Trophoblast cell (in vitro differentiated cells and primary cell): Measurements from ENCODE around the gene TRIM37.

Experiments used
- DNase-seq, 2 donors: peaks; one replicate each; pipeline ENCODE4 v3.0.0-alpha.2; 2016
- H2AFZ ChIP-seq: 2 replicates; pipeline ENCODE4 v1.6.1; 2013; ENCODE audit warnings: low read length, moderate library complexity, mild to moderate bottlenecking; ENCODE audit not compliant: insufficient read depth, poor library complexity
- H2AK5ac ChIP-seq: 2 replicates; pipeline ENCODE4 v1.6.1; 2013; ENCODE audit warnings: mild to moderate bottlenecking, low read length
- H2BK120ac ChIP-seq: 2 replicates; pipeline ENCODE4 v1.6.1; 2013; ENCODE audit warnings: low read length, mild to moderate bottlenecking, moderate library complexity; ENCODE audit not compliant: insufficient read depth, poor library complexity
- H2BK12ac ChIP-seq: 2 replicates; pipeline ENCODE4 v1.6.1; 2013; ENCODE audit warnings: mild to moderate bottlenecking, low read length, moderate library complexity
- H2BK5ac ChIP-seq: 2 replicates; pipeline ENCODE4 v1.6.1; 2013; ENCODE audit warnings: low read length, low read depth, moderate library complexity, mild to moderate bottlenecking; ENCODE audit not compliant: poor library complexity
- H3K14ac ChIP-seq: 2 replicates; pipeline ENCODE4 v1.6.1; 2013; ENCODE audit warnings: mild to moderate bottlenecking, low read length
- H3K18ac ChIP-seq: 2 replicates; pipeline ENCODE4 v1.6.1; 2013; ENCODE audit warnings: mild to moderate bottlenecking, low read length
- H3K23ac ChIP-seq: 2 replicates; pipeline ENCODE4 v1.6.1; 2013; ENCODE audit warnings: low read length
- H3K27ac ChIP-seq: 2 replicates; pipeline ENCODE4 v1.5.1; 2013; ENCODE audit warnings: low read depth, mild to moderate bottlenecking, inconsistent platforms, low read length, moderate library complexity
- H3K27me3 ChIP-seq: 2 replicates; pipeline ENCODE4 v1.6.1; 2013; ENCODE audit warnings: inconsistent platforms, mild to moderate bottlenecking, low read length, moderate library complexity; ENCODE audit not compliant: insufficient read depth
- H3K36me3 ChIP-seq, 2 experiments: 1 replicate in 1 of 2; 2 replicates in 1 of 2; pipeline ENCODE4 v1.6.1; 2013; ENCODE audit warnings: low read length in 2 of 2, mild to moderate bottlenecking in 2 of 2, moderate library complexity in 1 of 2; ENCODE audit not compliant: insufficient read depth in 2 of 2, control insufficient read depth in 1 of 2
- H3K4ac ChIP-seq: 2 replicates; pipeline ENCODE4 v1.6.1; 2013; ENCODE audit warnings: low read depth, mild to moderate bottlenecking, low read length, moderate library complexity
- H3K4me1 ChIP-seq, 2 experiments: 1 replicate in 1 of 2; 2 replicates in 1 of 2; pipeline ENCODE4 v1.6.1; 2013; ENCODE audit warnings: low read length in 2 of 2, mild to moderate bottlenecking in 2 of 2, moderate library complexity in 1 of 2; ENCODE audit not compliant: insufficient read depth in 2 of 2, control insufficient read depth in 1 of 2
- H3K4me2 ChIP-seq: 2 replicates; pipeline ENCODE4 v1.6.1; 2013; ENCODE audit warnings: inconsistent platforms, mild to moderate bottlenecking, low read length, moderate library complexity
- H3K4me3 ChIP-seq: 2 replicates; pipeline ENCODE4 v1.5.1; 2013; ENCODE audit warnings: mild to moderate bottlenecking, low read depth, low read length, inconsistent platforms
- H3K79me1 ChIP-seq: one replicate; pipeline ENCODE4 v1.6.1; 2013; ENCODE audit warnings: low read length
- H3K79me2 ChIP-seq: 2 replicates; pipeline ENCODE4 v1.6.1; 2013; ENCODE audit warnings: low read length, mild to moderate bottlenecking; ENCODE audit not compliant: control insufficient read depth, insufficient read depth, poor library complexity
- H3K9ac ChIP-seq: 2 replicates; pipeline ENCODE4 v1.6.1; 2013; ENCODE audit warnings: mild to moderate bottlenecking, low read length
- H3K9me3 ChIP-seq: 2 replicates; pipeline ENCODE4 v1.6.1; 2013; ENCODE audit warnings: low read depth, mild to moderate bottlenecking, control low read depth, inconsistent platforms, low read length; ENCODE audit not compliant: insufficient read depth
- H4K12ac ChIP-seq: 2 replicates; pipeline ENCODE4 v1.6.1; 2013; ENCODE audit warnings: low read depth, mild to moderate bottlenecking, low read length, moderate library complexity
- H4K8ac ChIP-seq: 2 replicates; pipeline ENCODE4 v1.6.1; 2013; ENCODE audit warnings: low read depth, mild to moderate bottlenecking, low read length, moderate library complexity
- H4K91ac ChIP-seq: one replicate; pipeline ENCODE4 v1.6.1; 2013; ENCODE audit warnings: low read depth, mild to moderate bottlenecking, low read length, moderate library complexity
- WGBS: extraction: QIAGEN DNeasy Blood & Tissue Kit; methylation state at CpG from one replicate; pipeline ENCODE4 v1.1.7; 2013; ENCODE audit warnings: missing lambda C conversion rate; ENCODE audit not compliant: insufficient read length, insufficient coverage; ENCODE audit errors: extremely low coverage; 5-methylcytosine and 5-hydroxymethylcytosine counted together

The TRIM37 gene

DNA sequence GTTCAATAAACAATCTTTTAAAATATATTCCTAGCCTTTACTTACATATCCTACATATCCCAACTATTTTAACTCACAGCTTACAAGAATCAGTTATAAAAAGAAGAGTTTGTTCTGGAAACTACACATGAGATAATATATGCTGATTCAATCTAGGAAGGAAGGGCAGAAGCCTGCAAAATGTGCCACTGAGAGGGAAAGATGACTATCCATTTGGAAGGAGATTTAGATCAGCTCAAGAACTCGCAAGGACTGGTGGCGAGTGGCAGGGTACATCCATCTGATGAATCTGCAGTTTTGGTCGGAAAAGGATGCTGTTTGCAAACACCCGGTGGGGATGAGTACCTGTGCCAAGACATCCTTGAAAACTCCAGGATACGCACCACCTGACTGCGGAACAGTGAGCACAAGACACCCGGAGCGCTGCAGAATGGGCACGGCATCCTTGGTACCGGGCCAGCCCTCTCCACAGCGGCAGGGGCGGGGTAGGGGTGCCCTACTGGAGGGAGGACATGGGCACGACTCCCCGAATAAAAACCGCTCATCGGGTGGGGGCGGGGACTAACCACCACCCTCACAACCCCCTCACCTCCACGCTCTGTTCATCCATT, 723 bp downstream of the TRIM37 start:
- Histone ChIP-seq H3K4me1 (no peaks in the 10 kb centered on the region), H3K4me3 (peak overlapping the region; percentile 93), H2BK12ac (no peak overlapping the region), H2AK5ac (no peak overlapping the region), H2BK120ac (no peak overlapping the region), H2AFZ (peak overlapping the region; percentile 84), H3K27me3 (no peaks in the 10 kb centered on the region), H3K79me2 (peaks cover 7% of the 10 kb centered on the region), H3K27ac (peak overlapping the region; percentile 82), H3K9ac (peak overlapping the region; percentile 90), H4K8ac (peak overlapping the region; percentile 72), H3K79me1 (peaks cover 5% of the 10 kb centered on the region), H3K9me3 (no peaks in the 10 kb centered on the region), H3K18ac (peak overlapping the region; percentile 63), H3K14ac (peak overlapping the region; percentile 52), H3K4me2 (peak overlapping the region; percentile 92), H3K36me3 (no peaks in the 10 kb centered on the region), H3K4ac (no peak overlapping the region), H4K91ac (peak overlapping the region; percentile 28), H3K23ac (no peak overlapping the region), H4K12ac (peak overlapping the region; percentile 38), H2BK5ac (peak overlapping the region; percentile 71)
- DNase-seq: peak; percentile 31 to 52
- WGBS: no CpG with 5 or more reads among the region's 18 CpGs

DNA sequence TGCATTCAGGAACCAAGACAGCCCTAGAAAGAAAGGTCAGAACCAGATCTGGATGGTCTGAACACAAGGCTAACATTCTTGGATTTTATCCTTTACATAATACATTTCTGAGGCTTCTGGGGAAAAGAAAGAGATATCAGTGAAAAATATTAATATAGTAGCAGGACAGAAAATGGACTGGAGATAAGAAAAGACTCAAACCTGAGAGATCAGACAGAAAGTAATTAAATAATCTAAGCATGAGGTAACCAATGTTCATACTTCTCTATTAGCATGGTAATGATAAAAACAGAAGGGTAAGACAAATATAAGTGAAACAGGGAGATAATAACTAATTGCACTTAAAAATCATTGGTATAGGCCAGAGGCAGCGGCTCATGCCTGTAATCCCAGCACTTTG, 5.5 kb downstream of the TRIM37 start:
- no peak overlapping the region for H3K27ac ChIP-seq
- no peak overlapping the region for H2AFZ ChIP-seq
- no peak overlapping the region for H4K12ac ChIP-seq
- H3K23ac ChIP-seq: no peak overlapping the region
- H2BK12ac ChIP-seq: no peak overlapping the region
- no peak for DNase-seq
- H3K4ac ChIP-seq: no peak overlapping the region
- no peak overlapping the region for H3K14ac ChIP-seq
- no peak overlapping the region for H2BK5ac ChIP-seq
- H3K36me3 ChIP-seq: peaks cover 2 to 3% of the 10 kb centered on the region in 2 experiments
- no peak overlapping the region for H3K4me2 ChIP-seq
- peaks cover 2% of the 10 kb centered on the region for H3K79me1 ChIP-seq
- no peak overlapping the region for H2BK120ac ChIP-seq
- no peaks in the 10 kb centered on the region for H3K27me3 ChIP-seq
- peaks cover 4% of the 10 kb centered on the region for H3K79me2 ChIP-seq
- H3K18ac ChIP-seq: no peak overlapping the region
- H4K91ac ChIP-seq: no peak overlapping the region
- WGBS: no CpG with 5 or more reads among the region's 1 CpG
- no peak overlapping the region for H3K4me3 ChIP-seq
- H3K4me1 ChIP-seq: no peaks in the 10 kb centered on the region
- no peak overlapping the region for H2AK5ac ChIP-seq
- no peak overlapping the region for H4K8ac ChIP-seq
- H3K9ac ChIP-seq: no peak overlapping the region
- no peaks in the 10 kb centered on the region for H3K9me3 ChIP-seq

DNA sequence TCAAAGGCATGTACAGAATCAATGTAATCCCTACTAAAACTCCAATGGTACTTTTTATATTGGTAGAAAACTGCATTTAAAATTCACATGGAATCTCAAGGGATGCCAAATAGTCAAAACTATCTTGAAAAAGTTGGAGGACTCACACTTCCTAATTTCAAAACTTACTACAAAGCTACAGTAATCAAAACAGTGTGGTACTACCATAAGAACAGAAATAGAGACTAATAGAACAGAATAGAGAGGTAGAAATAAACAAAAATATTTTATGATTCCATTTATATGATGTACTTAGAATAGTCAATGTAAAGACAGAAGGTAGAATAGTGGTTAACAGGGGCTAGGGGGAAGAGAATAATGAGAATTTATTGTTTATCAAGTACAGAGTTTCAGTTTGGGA, 8.8 kb downstream of the TRIM37 start:
- Histone ChIP-seq H3K14ac (no peak overlapping the region), H3K27ac (no peak overlapping the region), H3K18ac (no peak overlapping the region), H3K4me1 (peaks cover 3% of the 10 kb centered on the region in 2 experiments), H2BK12ac (no peak overlapping the region), H3K23ac (no peak overlapping the region), H3K4me3 (no peak overlapping the region), H3K9ac (no peak overlapping the region), H2BK5ac (no peak overlapping the region), H3K27me3 (no peaks in the 10 kb centered on the region), H4K8ac (no peak overlapping the region), H3K79me1 (no peaks in the 10 kb centered on the region), H3K36me3 (peaks cover 2 to 9% of the 10 kb centered on the region in 2 experiments), H3K4ac (no peak overlapping the region), H4K12ac (no peak overlapping the region), H2AK5ac (no peak overlapping the region), H2BK120ac (no peak overlapping the region), H2AFZ (no peak overlapping the region), H3K9me3 (no peaks in the 10 kb centered on the region), H4K91ac (no peak overlapping the region), H3K79me2 (no peaks in the 10 kb centered on the region), H3K4me2 (no peak overlapping the region)
- no peak for DNase-seq

DNA sequence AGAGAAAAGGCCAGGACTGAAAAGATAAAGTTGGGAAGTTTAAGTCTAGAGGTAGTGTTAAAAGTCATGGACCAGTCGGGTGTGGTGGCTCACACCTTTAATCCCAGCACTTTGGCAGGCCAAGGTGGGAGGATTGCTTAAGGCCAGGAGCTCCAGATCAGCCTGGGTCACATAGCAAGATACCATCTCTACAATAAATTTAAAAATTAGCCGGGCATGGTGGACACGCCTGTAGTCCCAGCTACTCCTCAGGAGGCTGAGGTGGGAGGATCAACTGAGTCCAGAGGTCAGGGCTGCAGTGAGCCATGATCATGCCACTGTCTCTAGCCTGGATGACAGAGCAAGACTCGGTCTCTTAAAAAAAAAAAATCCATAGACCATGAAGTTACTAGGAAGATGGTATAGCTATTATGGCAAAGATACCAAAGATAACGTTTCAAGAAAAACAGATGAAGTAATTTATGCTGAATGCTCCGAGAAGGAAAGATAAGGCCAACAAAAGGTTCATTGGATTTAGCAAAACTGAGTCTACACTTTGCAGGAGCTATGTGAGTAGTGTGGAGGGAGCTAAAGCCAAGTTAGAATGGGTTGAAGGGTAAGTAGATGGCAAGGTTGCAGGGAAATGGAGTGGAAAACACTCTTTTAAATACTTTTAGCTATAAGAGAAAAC, 11.7 kb downstream of the TRIM37 start:
- Histone ChIP-seq H4K91ac (no peak overlapping the region), H4K12ac (no peak overlapping the region), H3K9me3 (no peaks in the 10 kb centered on the region), H2AFZ (no peak overlapping the region), H3K27me3 (no peaks in the 10 kb centered on the region), H3K9ac (no peak overlapping the region), H3K4me1 (peaks cover 3% of the 10 kb centered on the region in 2 experiments), H2BK120ac (no peak overlapping the region), H3K79me2 (no peaks in the 10 kb centered on the region), H2AK5ac (no peak overlapping the region), H3K18ac (no peak overlapping the region), H3K79me1 (no peaks in the 10 kb centered on the region), H3K36me3 (peaks cover 2 to 11% of the 10 kb centered on the region in 2 experiments), H3K4ac (no peak overlapping the region), H3K4me3 (no peak overlapping the region), H2BK12ac (no peak overlapping the region), H4K8ac (no peak overlapping the region), H3K4me2 (no peak overlapping the region), H2BK5ac (no peak overlapping the region), H3K23ac (no peak overlapping the region), H3K27ac (no peak overlapping the region), H3K14ac (no peak overlapping the region)
- no CpG with 5 or more reads among the region's 6 CpGs for WGBS
- DNase-seq: peak; percentile 53 to 56
